Neural cell (in vitro differentiated cells): ENCODE measurements around the gene TAB2. TPM values are rescaled to one million over a fixed set of nuclear protein-coding genes. Genes with fewer than 3 reads are reported as not detected.

ENCODE experiments used
- H2AFZ ChIP-seq: fragments of 200-600, 300-800 bp; sonication (generic), shearing (Covaris generic); 2 replicates; pipeline ENCODE4 v1.6.0; 2014; ENCODE audit warnings: low read depth, mild to moderate bottlenecking, antibody characterized with exemption, low read length, moderate library complexity
- H3F3A ChIP-seq: fragments of 200-600 bp; shearing (Covaris generic); 2 replicates; pipeline ENCODE4 v1.6.1; 2016; ENCODE audit warnings: mild to moderate bottlenecking, moderate library complexity, mixed read lengths, antibody characterized with exemption, low read length; ENCODE audit not compliant: insufficient read depth, poor library complexity, severe bottlenecking
- H3K27ac ChIP-seq: fragments of 200-600, 300-800 bp; sonication (generic), shearing (Covaris generic); 2 replicates; pipeline ENCODE4 v1.5.1; 2014; ENCODE audit warnings: mild to moderate bottlenecking, low read length, moderate library complexity
- H3K27me3 ChIP-seq: fragments of 300-800, 200-600 bp; sonication (generic), shearing (Covaris generic); 2 replicates; pipeline ENCODE4 v1.6.0; 2014; ENCODE audit warnings: mild to moderate bottlenecking, low read depth, low read length, moderate library complexity; ENCODE audit not compliant: insufficient read depth
- H3K36me3 ChIP-seq: fragments of 300-800, 200-600 bp; sonication (generic), shearing (Covaris generic); 2 replicates; pipeline ENCODE4 v1.5.1; 2014; ENCODE audit warnings: mild to moderate bottlenecking, antibody characterized with exemption, low read length, moderate library complexity; ENCODE audit not compliant: insufficient read depth
- H3K4me2 ChIP-seq: fragments of 300-800, 200-600 bp; sonication (generic), shearing (Covaris generic); 2 replicates; pipeline ENCODE4 v1.6.0; 2014; ENCODE audit warnings: mild to moderate bottlenecking, low read length
- H3K4me3 ChIP-seq: fragments of 300-800, 200-600 bp; sonication (generic), shearing (Covaris generic); 2 replicates; pipeline ENCODE4 v1.5.1; 2014; ENCODE audit warnings: mild to moderate bottlenecking, low read length, moderate library complexity
- H3K79me2 ChIP-seq: fragments of 200-600 bp; shearing (Covaris generic); replicated peaks from 2 replicates; pipeline ENCODE4 v1.6.0; 2014; ENCODE audit warnings: mild to moderate bottlenecking, low read length, moderate library complexity; ENCODE audit not compliant: insufficient read depth
- H3K9ac ChIP-seq: fragments of 300-800, 200-600 bp; sonication (generic), shearing (Covaris generic); 2 replicates; pipeline ENCODE4 v1.6.1; 2016; ENCODE audit warnings: mild to moderate bottlenecking, low read length, mixed read lengths
- H3K9me2 ChIP-seq: fragments of 200-600 bp; shearing (Covaris generic); 2 replicates; pipeline ENCODE4 v1.6.1; 2016; ENCODE audit warnings: mild to moderate bottlenecking, low read length, mixed read lengths; ENCODE audit not compliant: insufficient read depth
- H3K9me3 ChIP-seq: fragments of 200-600, 300-800 bp; sonication (generic), shearing (Covaris generic); 2 replicates; pipeline ENCODE4 v1.6.1; 2016; ENCODE audit warnings: mild to moderate bottlenecking, mixed run types, low read length, moderate library complexity, mixed read lengths
- H4K20me1 ChIP-seq: fragments of 200-600 bp; shearing (Covaris generic); 2 replicates; pipeline ENCODE4 v1.6.1; 2016; ENCODE audit warnings: mild to moderate bottlenecking, mixed run types; ENCODE audit not compliant: insufficient read depth
- CTCF ChIP-seq: fragments of 450-650 bp; IDR thresholded peaks from 2 replicates; pipeline ENCODE4 v1.5.1; 2014; ENCODE audit warnings: antibody characterized with exemption, mild to moderate bottlenecking, moderate library complexity; ENCODE audit not compliant: poor library complexity, severe bottlenecking
- EP300 ChIP-seq: fragments of 450-650 bp; conservative IDR thresholded peaks from 2 replicates; pipeline ENCODE4 v1.6.1; 2014; ENCODE audit warnings: antibody characterized with exemption, mild to moderate bottlenecking, moderate library complexity; ENCODE audit not compliant: poor library complexity, severe bottlenecking
- EZH2 ChIP-seq: fragments of 200-600, 300-800 bp; shearing (Covaris generic), sonication (generic); IDR thresholded peaks from 2 replicates; pipeline ENCODE4 v1.6.1; 2014; ENCODE audit warnings: antibody characterized with exemption, low read length, borderline replicate concordance, mild to moderate bottlenecking; ENCODE audit not compliant: insufficient read depth, poor library complexity, severe bottlenecking
- MXI1 ChIP-seq: fragments of 450-650 bp; conservative IDR thresholded peaks from 2 replicates; pipeline ENCODE4 v1.6.1; 2014; ENCODE audit warnings: antibody characterized with exemption, mild to moderate bottlenecking; ENCODE audit not compliant: poor library complexity, severe bottlenecking
- POLR2AphosphoS5 ChIP-seq: IDR thresholded peaks from 2 replicates; pipeline ENCODE4 v1.6.1; 2012
- RAD21 ChIP-seq: fragments of 450-650 bp; conservative IDR thresholded peaks from 2 replicates; pipeline ENCODE4 v1.6.1; 2014; ENCODE audit warnings: antibody characterized with exemption, mild to moderate bottlenecking, moderate library complexity
- REST ChIP-seq: IDR thresholded peaks from 2 replicates; pipeline ENCODE4 v1.6.1; 2012; ENCODE audit warnings: borderline replicate concordance
- SMC3 ChIP-seq: fragments of 450-650 bp; conservative IDR thresholded peaks from 2 replicates; pipeline ENCODE4 v1.6.1; 2014; ENCODE audit warnings: antibody characterized with exemption, mild to moderate bottlenecking, moderate library complexity; ENCODE audit not compliant: poor library complexity
- TAF1 ChIP-seq: IDR thresholded peaks from 2 replicates; pipeline ENCODE4 v1.6.1; 2012; ENCODE audit warnings: low read depth
- polyA plus RNA-seq: library from polyadenylated mRNA; depleted of rRNA; stranded (reverse); fragments of >200 nt; gene quantifications from 2 replicates; pipeline ENCODE4 v1.2.3, GENCODE V29; 2014

TAB2 gene
- polyA plus RNA-seq, 1 donor from 2014 or later, result 27.6 TPM

GRCh38 chr6:149440735-149441671 lies 123.5 kb downstream of the TAB2 start:
- H3F3A ChIP-seq, result no peaks in the 10 kb centered on the region
- H4K20me1 ChIP-seq, result no peaks in the 10 kb centered on the region
- no peak overlapping the region for H3K4me3 ChIP-seq
- H3K9ac ChIP-seq, result no peak overlapping the region
- no peaks in the 10 kb centered on the region for H3K9me2 ChIP-seq
- H3K4me2 ChIP-seq, result no peak overlapping the region
- no peaks in the 10 kb centered on the region for H3K79me2 ChIP-seq
- H3K9me3 ChIP-seq, result peaks cover 2% of the 10 kb centered on the region
- no peaks in the 10 kb centered on the region for H3K36me3 ChIP-seq
- H3K27ac ChIP-seq, result no peak overlapping the region
- TF ChIP-seq REST (no peak), SMC3 (no peak), EZH2 (no peak), CTCF (no peak), TAF1 (no peak), RAD21 (no peak), MXI1 (no peak), EP300 (no peak), POLR2AphosphoS5 (no peak)
- no peak overlapping the region for H2AFZ ChIP-seq
- no peaks in the 10 kb centered on the region for H3K27me3 ChIP-seq

GRCh38 chr6:149441740-149442139 lies 124.2 kb downstream of the TAB2 start:
- H3K9me2 ChIP-seq, result no peaks in the 10 kb centered on the region

More at GRCh38 chr6:149441740-149442139, 124.2 kb downstream of the TAB2 start:
- TF ChIP-seq RAD21 (no peak), EP300 (no peak), REST (no peak), POLR2AphosphoS5 (no peak), MXI1 (no peak), CTCF (no peak), TAF1 (no peak), SMC3 (no peak), EZH2 (no peak)
- no peaks in the 10 kb centered on the region for H4K20me1 ChIP-seq
- no peaks in the 10 kb centered on the region for H3K27me3 ChIP-seq
- H3K79me2 ChIP-seq, result no peaks in the 10 kb centered on the region
- no peak overlapping the region for H2AFZ ChIP-seq
- no peak overlapping the region for H3K9ac ChIP-seq
- no peak overlapping the region for H3K4me3 ChIP-seq
- H3K4me2 ChIP-seq, result no peak overlapping the region
- no peak overlapping the region for H3K27ac ChIP-seq
- H3F3A ChIP-seq, result no peaks in the 10 kb centered on the region
- H3K36me3 ChIP-seq, result no peaks in the 10 kb centered on the region
- peaks cover 2% of the 10 kb centered on the region for H3K9me3 ChIP-seq
